Measurements from ENCODE around the gene DNAJB6. TPM values are rescaled to one million over a fixed set of nuclear protein-coding genes. Genes with fewer than 3 reads are reported as not detected.

Gene DNAJB6
- total RNA-seq, 4 donors from 2014 or later, result 152 to 230 (median 185) TPM

DNA sequence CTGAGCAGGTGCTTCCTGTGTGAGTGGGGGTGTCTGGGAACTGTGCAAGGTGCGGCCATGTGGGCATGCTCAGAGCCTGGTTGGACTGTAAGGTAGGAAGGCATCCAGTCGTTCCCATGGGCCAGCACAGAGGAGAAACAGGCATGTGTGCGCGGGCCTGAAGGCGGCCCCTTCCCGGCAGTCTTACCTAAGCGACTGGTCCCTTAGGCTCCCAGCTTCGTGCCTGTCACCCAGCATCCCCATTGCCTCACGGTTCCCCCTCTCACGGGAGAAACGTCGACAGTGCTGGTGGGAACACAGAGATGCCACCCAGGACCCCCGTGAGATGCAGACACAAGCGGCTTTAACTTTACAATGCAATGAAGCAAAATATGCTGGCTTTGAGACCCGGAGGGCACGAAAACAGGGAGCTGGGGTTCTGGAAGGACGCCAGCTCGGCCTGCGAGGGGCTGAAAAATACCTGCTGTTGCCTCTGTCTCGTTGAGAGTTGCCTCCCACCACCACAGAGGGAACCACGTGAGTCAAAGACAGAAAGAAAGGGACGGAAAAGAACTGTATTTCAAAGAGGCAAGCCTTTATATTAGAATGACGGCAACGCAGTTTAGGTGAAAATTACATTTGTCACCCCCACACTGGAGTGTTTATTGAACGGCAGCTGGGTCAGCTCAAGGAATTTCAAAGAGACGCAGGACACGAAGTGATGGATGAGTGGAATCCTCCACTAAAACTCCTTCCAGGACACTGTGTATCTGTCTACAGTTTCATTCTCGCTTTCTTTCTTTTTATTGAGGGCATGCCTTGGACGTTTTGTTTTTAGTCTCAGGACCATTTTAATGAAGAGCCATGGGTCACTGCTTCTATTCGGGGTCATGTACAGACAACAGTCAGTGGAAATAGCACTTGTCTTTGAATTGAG lies 128.4 kb downstream of the DNAJB6 start:
- H3K36me3 ChIP-seq, result no peaks in the 10 kb centered on the region
- H3K4me3 ChIP-seq, result no peak overlapping the region
- H3K4me1 ChIP-seq, result peaks cover 3% of the 10 kb centered on the region
- H3K27ac ChIP-seq, result no peak overlapping the region
- peak in 1 of 2 donors; percentile 64 for DNase-seq (ENCODE audit: low spot score in 2 of 2)
- H3K9me3 ChIP-seq, result no peaks in the 10 kb centered on the region
- TF ChIP-seq POLR2A (IDR thresholded peaks at IDR 0.05), result no peak
- 44% methylated on average over 22 of the region's 30 CpGs for WGBS
- peaks cover 42% of the 10 kb centered on the region for H3K27me3 ChIP-seq

DNA sequence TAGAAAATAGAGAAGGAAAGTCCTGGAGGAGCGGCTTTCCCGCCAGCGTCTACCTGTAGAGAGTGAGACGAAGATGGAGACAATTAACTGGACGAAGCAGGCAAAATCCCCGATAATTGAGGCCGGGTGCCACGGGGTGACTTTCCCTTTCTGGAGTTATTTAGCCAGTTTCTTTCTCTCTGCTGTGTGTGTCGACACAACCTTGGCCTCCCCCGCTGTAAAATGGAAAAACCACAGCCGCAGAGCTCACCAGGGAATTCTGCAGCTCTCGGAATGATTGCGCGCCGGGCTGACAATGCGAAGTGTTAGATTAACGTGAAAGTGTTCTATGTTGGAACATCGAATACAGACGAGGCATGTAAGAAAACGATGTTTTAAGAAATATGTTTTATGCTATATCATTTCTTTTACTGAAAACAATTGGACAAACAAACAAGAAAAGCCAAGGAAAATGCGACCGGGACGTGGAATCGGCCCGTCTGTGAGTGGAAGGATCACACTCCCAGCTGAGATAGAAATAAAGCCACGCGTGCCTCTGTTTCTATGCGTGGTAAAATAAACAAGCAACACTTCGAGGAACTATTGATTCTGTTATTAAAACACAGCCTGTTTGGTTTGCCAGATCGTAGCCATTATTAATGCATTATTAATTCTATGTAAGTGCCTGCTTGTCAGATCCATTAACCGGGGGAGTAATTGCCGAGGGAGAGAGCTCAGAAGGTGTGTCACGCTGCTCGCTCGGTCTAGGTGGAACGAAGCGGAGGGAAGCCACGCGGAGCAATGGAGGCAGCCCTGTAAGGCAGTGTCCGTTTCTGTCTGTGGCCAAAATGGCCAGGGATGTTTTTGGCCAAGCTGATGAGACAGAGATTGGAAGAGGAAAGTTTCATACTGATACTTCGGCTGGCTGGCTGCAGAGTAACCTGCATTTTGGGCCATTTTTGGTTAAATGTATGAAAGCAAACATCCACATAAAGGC lies 129.4 kb downstream of the DNAJB6 start:
- peak in 1 of 2 donors; percentile 41 for DNase-seq (ENCODE audit: low spot score in 2 of 2)
- no peaks in the 10 kb centered on the region for H3K9me3 ChIP-seq
- H3K27me3 ChIP-seq, result peaks cover 42% of the 10 kb centered on the region
- no peaks in the 10 kb centered on the region for H3K36me3 ChIP-seq
- TF ChIP-seq EP300 (IDR thresholded peaks at IDR 0.05) (no peak), CTCF (IDR thresholded peaks at IDR 0.05) (no peak), POLR2A (IDR thresholded peaks at IDR 0.05) (no peak), POLR2AphosphoS5 (IDR thresholded peaks at IDR 0.05) (no peak)
- no peak overlapping the region for H3K27ac ChIP-seq
- WGBS, result 88% methylated on average over 41 of the region's 41 CpGs
- H3K4me1 ChIP-seq, result peaks cover 3% of the 10 kb centered on the region
- no peak overlapping the region for H3K4me3 ChIP-seq

- peaks cover 3% of the 10 kb centered on the region for H3K4me1 ChIP-seq
- WGBS, result 75% methylated on average over 12 of the region's 12 CpGs
- no peak overlapping the region for H3K27ac ChIP-seq
- DNase-seq (ENCODE audit: low spot score in 2 of 2), result peak in 1 of 2 donors; percentile 52
- TF ChIP-seq CTCF (IDR thresholded peaks at IDR 0.05), result no peak
- TF ChIP-seq EP300 (IDR thresholded peaks at IDR 0.05), result no peak
- no peak for TF ChIP-seq POLR2A (IDR thresholded peaks at IDR 0.05)
- TF ChIP-seq POLR2AphosphoS5 (IDR thresholded peaks at IDR 0.05), result no peak
- peaks cover 42% of the 10 kb centered on the region for H3K27me3 ChIP-seq
- no peaks in the 10 kb centered on the region for H3K36me3 ChIP-seq
- no peaks in the 10 kb centered on the region for H3K9me3 ChIP-seq
- H3K4me3 ChIP-seq, result no peak overlapping the region
Measured at GRCh38 chr7:157466867-157467261, 130.1 kb downstream of the DNAJB6 start.

Other genes starting within 250 kb of the DNAJB6 start
- gene UBE3C, start 198.1 kb upstream of the DNAJB6 start, total RNA-seq, result 10 to 100 TPM; 66.2 to 88.1 (median 77.8) TPM

All from suprapubic skin (tissue), 4 donors.